ENCODE measurements around the gene LRRC53.

Gene LRRC53

DNA sequence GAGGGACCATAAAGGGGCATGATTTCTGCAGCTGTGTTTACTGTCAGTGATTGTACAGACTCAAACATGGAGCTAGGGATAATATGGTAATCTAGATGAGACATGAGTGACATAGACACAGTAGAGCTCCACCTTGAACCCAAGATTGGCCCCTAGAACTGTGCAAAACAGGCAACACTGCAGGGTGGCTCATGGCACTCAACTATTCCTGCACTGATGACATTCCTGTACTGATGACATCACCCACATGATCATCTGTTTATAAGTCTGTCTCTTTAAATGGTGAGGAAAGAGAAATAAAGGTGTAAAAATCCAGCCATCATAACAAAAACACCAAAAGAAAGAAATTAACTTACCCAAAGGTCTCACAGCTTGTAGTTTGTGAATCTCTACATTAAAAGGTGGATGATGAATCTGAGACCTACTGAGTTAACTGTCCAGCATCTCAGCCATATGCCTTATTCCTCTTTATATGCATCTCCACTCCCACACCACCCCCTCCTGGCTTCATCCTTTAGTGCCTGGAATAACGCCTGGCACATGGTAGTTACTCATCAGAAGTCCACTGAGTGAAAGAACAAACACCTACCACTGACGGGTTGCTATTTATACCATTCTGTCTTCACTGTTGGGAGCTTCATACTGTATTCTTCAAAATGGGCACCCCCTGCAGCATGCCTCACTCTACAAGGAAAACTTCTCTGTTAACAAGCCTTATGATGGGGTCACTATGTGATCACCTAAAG lies at the start of gene LRRC53:
TSS of gene LRRC53 (minus strand) at position 442 of the 746 bp plus-strand sequence. CDS start 29,262 bp downstream, outside the sequence.
- DNase-seq (ENCODE audit: low read depth in 2 of 2, low spot score in 1 of 2), result no peak

DNA sequence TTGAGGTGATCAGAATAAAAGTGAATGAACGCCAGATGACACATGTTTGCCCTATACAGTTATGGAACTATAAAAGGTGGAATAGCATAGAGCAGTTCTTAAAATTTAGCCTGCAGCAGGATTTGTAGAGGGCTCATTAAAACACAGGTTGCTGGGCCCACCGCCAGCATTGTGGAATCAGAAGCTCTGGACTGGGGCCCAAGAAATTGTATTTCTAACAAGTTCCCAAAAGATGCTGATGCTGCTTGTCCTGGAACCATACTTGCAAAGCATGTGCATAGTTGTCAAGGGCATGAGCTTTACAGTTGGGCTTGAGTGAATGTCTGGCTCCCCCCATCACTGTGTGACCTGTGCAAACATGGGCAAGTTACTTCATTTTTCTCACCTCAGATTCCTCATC lies 37.5 kb upstream of the LRRC53 start:
- DNase-seq (ENCODE audit: low read depth in 2 of 2, low spot score in 1 of 2), result no peak

- no peak for DNase-seq (ENCODE audit: low read depth in 2 of 2, low spot score in 1 of 2)
These were observed 36.7 kb upstream of the LRRC53 start for GRCh38 chr1:74548961-74549750.

GRCh38 chr1:74545821-74546220 lies 33.4 kb upstream of the LRRC53 start:
- no peak for DNase-seq (ENCODE audit: low read depth in 2 of 2, low spot score in 1 of 2)

GRCh38 chr1:74534241-74534640 lies 21.8 kb upstream of the LRRC53 start:
- no peak for DNase-seq (ENCODE audit: low read depth in 2 of 2, low spot score in 1 of 2)

DNA sequence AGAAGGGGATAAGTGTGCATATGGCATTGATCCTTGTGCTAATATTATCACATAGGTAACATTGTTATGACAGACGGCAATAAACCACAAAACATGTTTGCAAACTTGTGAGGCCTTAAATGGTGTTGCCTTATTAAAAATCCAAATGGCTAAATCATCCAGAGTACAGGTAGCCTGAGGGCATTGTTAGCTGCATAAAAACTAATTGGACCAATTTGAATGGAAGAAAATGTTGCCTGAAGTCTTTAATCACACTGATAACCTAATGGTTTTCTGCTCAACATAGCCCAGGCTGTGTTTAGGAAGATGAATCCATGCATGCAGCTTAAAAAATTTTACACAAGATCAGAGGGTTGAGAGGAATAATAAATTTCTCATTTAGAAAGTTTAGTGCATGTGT lies 19.4 kb upstream of the LRRC53 start:
- no peak for DNase-seq (ENCODE audit: low read depth in 2 of 2, low spot score in 1 of 2)

GRCh38 chr1:74530892-74531291 lies 18.5 kb upstream of the LRRC53 start:
- no peak for DNase-seq (ENCODE audit: low read depth in 2 of 2, low spot score in 1 of 2)

DNA sequence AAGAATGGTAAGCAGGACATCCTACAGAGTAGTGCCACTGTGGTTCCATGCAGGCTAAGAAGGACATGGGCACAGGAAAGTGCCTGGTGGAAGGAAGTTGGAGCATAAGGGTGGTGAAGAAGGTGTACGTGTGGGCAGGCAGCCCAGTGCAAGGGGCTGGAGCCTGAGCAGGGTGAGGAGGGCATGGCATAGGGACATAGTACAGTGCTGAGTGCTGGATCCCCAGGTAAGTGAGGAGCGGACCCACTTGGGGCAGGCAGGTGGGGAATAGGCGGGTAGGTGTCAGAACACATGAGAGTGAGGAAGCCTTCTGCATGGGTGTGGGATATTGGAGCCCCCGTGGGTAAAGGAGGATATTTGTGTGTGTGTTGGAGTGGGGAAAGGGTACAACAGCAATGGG lies 15.7 kb upstream of the LRRC53 start:
- DNase-seq (ENCODE audit: low read depth in 2 of 2, low spot score in 1 of 2), result no peak

DNA sequence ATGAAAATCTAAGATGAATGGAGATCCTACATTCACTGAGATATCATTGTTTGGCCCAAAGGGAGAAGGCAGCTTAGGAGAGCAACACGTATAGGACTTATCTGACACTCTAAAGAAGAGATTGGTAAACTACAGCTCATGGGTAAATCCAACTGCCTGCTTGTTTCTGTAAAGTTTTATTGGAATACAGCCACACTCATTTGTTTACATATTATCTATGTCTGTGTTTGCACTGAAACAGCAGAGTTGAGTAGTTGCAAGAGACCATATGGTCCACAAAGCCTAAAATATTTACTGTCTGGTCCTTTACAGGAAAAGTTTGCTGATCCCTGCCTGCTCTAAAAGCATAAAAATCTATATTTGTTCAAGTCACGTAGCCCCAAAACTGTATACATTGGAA lies 14.3 kb upstream of the LRRC53 start:
- no peak for DNase-seq (ENCODE audit: low read depth in 2 of 2, low spot score in 1 of 2)

GRCh38 chr1:74523873-74524480 lies 11.6 kb upstream of the LRRC53 start:
- no peak for DNase-seq (ENCODE audit: low read depth in 2 of 2, low spot score in 1 of 2)

- DNase-seq (ENCODE audit: low read depth in 2 of 2, low spot score in 1 of 2), result no peak
These were observed 9.7 kb upstream of the LRRC53 start for GRCh38 chr1:74522148-74522547.

DNA sequence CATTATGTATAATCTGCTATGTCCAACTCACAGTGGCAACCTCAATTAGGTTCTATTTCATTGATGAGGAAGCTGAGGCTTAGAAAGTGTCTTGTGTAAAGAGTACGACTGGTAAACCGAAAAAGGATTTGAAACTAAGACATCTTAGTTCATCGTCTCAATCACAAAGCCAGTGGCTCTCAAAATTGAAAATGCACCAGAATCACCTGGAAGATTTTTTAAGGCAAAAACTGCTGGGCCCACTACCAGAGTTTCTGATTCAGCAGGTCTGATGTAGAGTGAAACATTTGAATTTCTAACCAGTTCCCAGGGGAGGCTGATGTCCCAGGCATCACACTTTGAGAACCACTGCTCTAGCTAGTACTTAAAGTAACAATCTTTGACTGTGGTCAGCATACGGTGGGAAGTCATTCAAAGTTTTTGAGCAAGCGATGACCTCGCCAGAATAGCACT lies 5.2 kb upstream of the LRRC53 start:
- no peak for DNase-seq (ENCODE audit: low read depth in 2 of 2, low spot score in 1 of 2)

- DNase-seq (ENCODE audit: low read depth in 2 of 2, low spot score in 1 of 2), result no peak
These were observed 1.2 kb upstream of the LRRC53 start for GRCh38 chr1:74513411-74514300.

GRCh38 chr1:74508449-74508848 lies 4.0 kb downstream of the LRRC53 start:
- DNase-seq (ENCODE audit: low read depth in 2 of 2, low spot score in 1 of 2), result no peak

DNA sequence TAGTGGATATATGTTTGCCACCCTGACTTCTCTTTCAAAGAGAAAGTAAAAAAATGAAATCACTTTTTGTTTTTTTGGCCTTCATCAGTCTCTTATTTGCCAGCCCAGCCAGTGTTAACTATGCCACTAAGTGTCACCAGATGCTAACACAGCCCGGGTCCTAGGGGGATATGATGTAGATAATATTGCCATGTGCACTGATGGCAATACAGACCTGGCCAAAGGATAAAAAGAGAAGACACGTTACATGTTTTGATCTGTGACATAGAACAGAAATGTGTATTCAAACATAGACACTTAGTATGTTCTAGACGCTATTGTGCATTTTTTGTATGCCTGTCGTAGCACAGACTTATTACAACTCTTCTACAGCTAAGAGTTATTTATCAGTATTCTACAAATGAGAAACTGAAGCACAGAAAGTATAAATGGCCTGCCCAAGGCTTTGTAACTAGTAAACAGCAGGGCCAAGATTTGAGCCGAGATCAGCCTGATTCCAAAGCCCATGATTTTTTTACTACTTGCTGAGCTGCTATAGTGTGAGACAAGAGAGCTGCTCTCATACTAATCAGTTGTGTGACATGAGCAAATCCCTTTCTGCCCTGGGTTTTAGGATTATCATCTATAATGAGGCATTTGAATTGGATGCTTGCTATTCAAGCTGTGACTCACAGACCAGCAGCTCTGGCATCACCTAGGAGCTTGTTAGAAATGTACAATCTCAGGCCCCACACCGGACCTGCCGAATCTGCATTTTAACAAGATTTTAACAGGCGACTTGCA lies 6.3 kb downstream of the LRRC53 start:
- no peak for DNase-seq (ENCODE audit: low read depth in 2 of 2, low spot score in 1 of 2)

- no peak for DNase-seq (ENCODE audit: low read depth in 2 of 2, low spot score in 1 of 2)
These were observed 7.4 kb downstream of the LRRC53 start for GRCh38 chr1:74504933-74505512.

GRCh38 chr1:74504125-74504932 lies 8.1 kb downstream of the LRRC53 start:
- no peak for DNase-seq (ENCODE audit: low read depth in 2 of 2, low spot score in 1 of 2)

GRCh38 chr1:74502858-74503257 lies 9.6 kb downstream of the LRRC53 start:
- DNase-seq (ENCODE audit: low read depth in 2 of 2, low spot score in 1 of 2), result no peak

DNA sequence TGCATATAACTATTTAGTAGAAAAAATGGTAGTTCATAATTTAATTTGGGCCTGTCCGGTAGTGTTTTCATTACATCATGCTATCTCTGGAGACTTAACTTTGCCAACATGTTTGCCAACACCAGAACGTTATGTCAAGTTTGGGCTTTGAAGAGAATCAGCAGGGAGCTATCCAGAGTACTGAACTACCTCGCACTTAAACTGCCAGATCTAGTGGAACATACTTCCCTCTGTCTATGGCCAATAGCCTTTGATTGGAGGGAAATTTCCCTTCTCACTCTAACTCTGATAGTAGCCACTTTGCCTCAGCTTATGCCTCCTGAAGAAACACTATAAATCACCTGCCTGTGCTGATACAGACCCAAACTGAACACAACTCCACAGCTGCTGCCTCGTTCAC lies 10.0 kb downstream of the LRRC53 start:
- no peak for DNase-seq (ENCODE audit: low read depth in 2 of 2, low spot score in 1 of 2)

Measured in stimulated activated CD8-positive, alpha-beta memory T cell treated with anti-CD3 and anti-CD28 coated beads, Interleukin-4, amount 100 ng/mL, for 1 hour (primary cell).